ENCODE results near the gene TMCO4.

Gene TMCO4

DNA sequence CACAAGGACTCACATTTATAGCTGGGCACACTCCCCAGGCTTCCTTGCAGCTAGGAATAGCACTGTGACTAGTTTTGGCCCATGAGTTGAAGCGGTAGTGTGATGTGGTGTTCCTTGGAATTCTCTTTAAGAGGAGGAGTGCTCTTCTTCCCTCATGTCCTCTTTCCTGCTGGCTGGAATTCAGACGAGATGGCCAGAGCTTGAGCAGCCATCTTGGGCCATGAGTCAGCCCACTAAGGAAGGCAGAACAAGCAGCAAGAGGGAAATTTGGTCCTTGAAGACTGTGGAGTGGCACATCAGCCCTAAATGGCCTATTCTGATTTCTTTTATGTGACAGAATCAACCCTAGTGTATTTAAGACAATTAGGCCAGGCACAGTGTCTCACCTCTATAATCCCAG lies 115.0 kb downstream of the TMCO4 start:
- no peak for DNase-seq (ENCODE audit: low read depth)

DNA sequence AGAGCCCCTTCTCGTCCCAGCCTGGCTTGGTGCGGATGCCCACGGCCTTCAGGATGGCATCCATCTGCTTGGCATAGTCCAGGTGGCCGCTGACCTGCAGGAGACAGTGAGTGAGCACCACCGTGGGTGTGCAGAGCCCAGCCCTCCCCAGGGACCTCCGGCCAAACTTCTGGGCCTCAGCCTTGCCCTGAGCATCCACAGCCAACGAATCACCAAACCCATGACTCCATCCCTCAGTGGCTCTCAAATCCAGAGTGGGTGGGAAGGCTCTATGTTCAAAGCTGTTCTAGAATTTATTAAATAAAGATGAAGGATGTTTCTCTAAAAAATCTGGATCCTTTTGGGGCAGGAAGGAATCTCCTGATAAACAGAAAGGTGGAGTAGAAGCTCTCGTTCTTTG lies 116.4 kb downstream of the TMCO4 start:
- DNase-seq (ENCODE audit: low read depth): no peak

DNA sequence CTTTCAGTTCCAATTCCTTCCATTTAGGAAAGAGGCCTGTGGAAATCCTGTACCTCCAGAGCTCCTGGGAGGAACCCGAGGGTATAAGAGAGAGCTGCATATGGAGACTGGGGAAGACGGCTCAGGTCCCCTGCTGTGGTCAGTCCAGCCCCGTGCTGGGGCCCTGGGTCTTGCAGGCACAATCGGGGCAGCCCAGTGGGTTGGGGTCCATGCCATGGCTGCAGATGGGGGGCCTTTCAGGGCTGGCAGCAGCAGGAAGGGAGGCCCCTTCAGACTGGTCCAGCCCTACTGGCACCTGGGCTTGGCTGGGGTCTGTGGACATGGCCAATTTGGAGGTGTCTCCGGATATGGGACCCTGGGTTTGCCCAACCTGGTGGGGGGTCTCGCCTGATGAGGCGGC lies 116.8 kb downstream of the TMCO4 start:
- no peak for DNase-seq (ENCODE audit: low read depth)

DNA sequence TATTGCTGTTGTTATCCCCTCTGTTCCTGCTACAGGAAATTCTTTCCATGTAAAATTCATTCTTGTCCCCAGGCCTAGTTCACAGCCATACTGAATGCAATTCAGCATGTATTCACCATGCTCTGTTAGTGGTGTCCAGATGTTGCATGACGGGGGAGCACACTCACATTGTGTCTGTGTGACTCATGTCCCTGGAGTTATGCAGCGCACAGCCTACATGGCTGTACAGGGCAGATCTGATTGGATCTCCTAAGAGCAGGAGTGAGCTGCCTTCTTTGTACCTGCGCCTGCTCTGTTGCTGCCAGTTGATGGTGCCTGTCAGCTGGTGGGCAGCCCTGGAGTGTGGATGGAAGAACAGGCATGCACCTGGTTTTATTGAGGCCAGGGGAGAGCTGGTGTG lies 117.5 kb downstream of the TMCO4 start:
- no peak for DNase-seq (ENCODE audit: low read depth)

DNA sequence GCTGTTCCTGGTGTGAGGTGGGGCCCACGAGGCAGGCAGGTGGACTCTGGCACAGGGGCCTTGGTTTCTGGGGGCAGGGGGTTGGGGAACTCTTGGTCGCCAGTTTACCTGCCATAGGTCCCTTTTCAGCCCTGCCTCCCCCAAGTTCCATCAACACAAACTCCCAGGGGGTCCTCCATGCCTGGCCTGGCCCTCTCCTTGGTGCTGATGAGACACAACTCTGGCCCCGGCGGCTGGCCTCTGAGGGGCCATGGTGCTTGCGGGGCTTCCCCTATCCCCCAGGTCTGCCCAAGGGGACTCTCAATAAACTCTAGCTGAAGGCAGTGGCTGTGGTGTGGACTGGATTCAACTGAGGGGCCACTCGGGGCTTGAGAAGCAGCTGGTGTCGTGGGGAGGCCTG lies 119.1 kb downstream of the TMCO4 start:
- no peak for DNase-seq (ENCODE audit: low read depth)

DNA sequence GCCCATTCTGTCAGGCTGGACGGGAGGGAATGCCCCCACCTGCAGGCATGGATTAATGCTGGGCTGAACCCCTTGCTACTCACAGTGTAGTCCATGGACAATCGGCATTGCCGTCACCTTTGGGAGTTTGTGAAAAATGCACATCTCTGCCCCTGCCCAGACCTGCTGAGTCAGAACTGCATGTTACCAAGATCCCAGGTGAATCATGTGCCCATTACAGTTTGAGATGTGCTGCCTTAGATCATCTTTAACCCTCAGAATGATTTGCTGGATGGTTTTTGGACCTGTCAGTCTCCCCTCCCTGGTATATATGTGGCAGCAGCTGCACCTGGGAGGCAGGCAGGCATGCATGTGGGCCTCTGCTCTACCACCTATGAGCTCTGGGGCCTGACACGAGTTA lies 120.0 kb downstream of the TMCO4 start:
- DNase-seq (ENCODE audit: low read depth): no peak

DNA sequence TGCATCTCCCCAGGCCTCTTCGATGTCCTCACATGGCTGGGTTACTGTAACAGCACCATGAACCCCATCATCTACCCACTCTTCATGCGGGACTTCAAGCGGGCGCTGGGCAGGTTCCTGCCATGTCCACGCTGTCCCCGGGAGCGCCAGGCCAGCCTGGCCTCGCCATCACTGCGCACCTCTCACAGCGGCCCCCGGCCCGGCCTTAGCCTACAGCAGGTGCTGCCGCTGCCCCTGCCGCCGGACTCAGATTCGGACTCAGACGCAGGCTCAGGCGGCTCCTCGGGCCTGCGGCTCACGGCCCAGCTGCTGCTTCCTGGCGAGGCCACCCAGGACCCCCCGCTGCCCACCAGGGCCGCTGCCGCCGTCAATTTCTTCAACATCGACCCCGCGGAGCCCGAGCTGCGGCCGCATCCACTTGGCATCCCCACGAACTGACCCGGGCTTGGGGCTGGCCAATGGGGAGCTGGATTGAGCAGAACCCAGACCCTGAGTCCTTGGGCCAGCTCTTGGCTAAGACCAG lies 120.7 kb downstream of the TMCO4 start:
- no peak for DNase-seq (ENCODE audit: low read depth)

DNA sequence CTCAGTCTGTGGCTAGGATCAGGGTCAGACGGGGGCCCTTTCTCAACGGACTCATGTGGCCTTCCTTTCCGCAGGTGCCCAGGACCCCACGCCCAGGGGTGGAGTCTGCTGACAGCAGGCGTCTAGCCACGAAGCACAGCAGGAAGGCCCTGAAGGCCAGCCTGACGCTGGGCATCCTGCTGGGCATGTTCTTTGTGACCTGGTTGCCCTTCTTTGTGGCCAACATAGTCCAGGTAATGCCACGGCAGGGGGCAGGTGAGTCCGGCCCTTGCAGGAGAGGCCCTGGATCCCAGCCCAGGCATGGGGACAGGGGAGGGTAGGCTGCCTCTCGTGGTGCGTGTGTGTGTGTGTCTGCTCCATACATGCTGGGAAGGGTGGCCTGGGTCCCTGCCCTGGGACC lies 121.2 kb downstream of the TMCO4 start:
- no peak for DNase-seq (ENCODE audit: low read depth)

DNA sequence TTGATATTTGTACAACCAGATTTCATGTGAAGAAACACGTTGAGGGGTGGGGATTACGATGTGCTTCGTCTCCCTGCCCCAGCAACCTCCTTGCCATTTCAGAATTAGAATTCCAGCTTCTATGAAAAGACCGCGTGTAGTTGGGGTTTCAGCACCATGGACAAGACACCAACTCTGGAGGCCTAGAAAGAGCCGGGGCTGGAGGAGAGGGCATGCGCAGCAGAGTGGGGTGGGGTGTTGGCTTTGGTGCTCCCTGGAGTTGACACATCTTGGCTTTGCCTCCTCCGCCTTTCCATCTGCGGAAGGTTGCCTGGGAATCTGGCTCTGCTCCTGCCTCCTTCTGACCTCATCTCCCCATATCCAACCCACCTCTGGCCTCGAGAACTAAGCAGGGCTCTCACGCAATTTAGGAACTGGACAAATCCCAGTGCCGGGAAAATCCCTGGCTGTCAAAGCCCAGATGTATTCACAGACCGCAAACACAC lies 123.2 kb downstream of the TMCO4 start:
- no peak for DNase-seq (ENCODE audit: low read depth)

DNA sequence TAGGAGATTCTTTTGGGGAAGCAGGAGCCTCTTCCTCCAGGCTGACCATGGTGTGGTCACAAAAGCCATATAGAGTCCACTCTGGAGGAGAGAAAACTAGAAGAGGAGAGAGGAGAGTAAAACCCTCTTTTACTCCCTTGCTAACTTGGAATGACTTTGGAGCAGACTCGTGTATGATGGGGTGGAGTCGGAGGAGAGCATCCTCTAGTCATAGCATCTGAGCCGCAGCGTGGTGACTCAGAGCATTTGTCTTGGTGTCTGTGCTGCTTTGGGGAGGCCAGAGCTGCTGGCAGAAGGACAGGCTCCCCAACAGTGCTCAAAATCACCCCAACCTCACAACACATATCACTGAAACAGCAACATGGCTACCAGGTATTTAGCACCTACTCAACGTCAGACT lies 123.9 kb downstream of the TMCO4 start:
- DNase-seq (ENCODE audit: low read depth): no peak

DNA sequence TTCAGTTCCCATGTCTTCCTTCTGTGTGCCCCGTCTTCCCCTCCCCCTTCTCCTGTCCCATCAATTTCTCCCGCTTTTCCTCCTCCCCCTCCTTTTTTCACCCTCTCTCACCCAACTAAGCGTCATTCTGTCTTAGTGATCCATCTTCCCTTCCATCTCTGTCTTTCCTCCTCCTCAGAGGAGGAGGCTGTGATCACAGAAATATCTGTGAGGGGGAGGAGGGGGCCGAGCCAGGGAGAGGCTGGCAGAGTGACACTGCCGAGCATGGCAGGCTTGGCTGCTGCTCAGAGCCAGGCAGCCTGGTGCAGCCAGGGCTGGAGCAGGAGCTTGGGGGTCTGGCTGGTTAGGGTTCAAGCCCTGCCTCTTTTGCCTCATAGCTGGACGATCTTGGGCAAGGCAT lies 127.5 kb downstream of the TMCO4 start:
- no peak for DNase-seq (ENCODE audit: low read depth)

DNA sequence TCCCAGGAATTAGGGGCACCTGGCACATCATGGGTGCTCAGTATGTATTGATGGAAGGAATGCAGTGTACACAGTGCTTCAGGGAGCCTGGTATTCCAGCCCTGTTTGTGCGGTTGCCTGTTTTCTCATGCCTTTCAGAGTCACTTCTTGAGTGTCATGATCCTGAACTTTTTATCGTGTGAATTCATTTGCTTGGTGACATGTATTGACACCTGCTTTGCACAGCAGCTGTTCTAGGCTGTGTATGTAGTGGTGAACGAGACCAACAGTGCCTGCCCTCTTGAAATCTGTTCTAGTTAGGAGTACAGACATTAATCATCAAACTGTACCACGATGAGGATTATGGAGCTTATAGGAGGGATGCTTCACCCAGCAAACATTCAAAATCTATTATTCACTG lies 128.9 kb downstream of the TMCO4 start:
- DNase-seq (ENCODE audit: low read depth): no peak

DNA sequence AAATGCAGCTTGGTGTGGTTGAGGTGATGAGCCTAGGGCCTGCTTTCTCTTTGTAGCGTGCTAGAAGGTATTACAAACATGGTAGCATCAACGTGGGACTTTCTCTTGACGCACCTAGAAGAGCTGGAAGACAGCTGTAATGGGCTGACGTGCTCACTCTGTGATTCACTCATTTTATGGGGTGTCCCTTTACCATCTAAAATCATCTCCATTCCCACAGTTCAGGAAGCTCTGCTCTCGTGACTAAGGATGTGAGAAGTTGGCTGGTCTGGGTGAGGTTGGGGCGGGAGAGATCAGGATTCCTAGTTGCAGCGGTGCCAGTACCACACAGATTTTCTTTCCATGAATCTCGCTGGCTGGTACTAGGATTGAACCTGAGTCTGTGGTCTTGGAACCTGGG lies 130.8 kb downstream of the TMCO4 start:
- no peak for DNase-seq (ENCODE audit: low read depth)

DNA sequence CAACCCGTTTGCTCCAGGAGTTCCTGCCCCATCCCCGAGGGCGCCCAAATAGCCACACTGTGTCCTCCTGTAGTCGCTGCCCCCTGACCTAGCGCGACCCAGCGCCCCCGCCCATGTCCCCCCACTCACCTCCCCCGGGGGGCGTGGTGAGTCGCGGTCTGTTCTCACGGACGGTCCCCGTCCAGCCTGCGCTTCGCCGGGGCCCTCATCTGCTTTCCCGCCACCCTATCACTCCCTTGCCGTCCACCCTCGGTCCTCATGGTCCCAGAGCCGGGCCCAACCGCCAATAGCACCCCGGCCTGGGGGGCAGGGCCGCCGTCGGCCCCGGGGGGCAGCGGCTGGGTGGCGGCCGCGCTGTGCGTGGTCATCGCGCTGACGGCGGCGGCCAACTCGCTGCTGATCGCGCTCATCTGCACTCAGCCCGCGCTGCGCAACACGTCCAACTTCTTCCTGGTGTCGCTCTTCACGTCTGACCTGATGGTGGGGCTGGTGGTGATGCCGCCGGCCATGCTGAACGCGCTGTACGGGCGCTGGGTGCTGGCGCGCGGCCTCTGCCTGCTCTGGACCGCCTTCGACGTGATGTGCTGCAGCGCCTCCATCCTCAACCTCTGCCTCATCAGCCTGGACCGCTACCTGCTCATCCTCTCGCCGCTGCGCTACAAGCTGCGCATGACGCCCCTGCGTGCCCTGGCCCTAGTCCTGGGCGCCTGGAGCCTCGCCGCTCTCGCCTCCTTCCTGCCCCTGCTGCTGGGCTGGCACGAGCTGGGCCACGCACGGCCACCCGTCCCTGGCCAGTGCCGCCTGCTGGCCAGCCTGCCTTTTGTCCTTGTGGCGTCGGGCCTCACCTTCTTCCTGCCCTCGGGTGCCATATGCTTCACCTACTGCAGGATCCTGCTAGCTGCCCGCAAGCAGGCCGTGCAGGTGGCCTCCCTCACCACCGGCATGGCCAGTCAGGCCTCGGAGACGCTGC lies 133.9 kb downstream of the TMCO4 start:
- DNase-seq (ENCODE audit: low read depth): no peak

DNA sequence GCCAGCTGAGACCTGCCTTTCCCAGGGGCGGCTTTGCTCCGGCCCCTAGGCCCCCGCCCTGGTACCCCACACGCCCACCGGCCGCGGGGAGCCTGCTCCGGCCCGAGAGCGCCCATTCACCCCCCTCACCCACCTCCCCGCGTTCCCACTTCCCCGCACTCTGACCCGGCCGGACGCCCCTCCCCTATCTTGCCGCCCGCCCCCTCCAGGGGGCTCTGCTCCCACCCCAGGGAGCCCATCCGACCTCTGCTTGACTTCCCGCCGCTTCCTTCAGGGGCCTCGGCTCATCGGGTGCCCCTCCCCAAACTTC lies 134.6 kb downstream of the TMCO4 start:
- DNase-seq (ENCODE audit: low read depth): no peak

DNA sequence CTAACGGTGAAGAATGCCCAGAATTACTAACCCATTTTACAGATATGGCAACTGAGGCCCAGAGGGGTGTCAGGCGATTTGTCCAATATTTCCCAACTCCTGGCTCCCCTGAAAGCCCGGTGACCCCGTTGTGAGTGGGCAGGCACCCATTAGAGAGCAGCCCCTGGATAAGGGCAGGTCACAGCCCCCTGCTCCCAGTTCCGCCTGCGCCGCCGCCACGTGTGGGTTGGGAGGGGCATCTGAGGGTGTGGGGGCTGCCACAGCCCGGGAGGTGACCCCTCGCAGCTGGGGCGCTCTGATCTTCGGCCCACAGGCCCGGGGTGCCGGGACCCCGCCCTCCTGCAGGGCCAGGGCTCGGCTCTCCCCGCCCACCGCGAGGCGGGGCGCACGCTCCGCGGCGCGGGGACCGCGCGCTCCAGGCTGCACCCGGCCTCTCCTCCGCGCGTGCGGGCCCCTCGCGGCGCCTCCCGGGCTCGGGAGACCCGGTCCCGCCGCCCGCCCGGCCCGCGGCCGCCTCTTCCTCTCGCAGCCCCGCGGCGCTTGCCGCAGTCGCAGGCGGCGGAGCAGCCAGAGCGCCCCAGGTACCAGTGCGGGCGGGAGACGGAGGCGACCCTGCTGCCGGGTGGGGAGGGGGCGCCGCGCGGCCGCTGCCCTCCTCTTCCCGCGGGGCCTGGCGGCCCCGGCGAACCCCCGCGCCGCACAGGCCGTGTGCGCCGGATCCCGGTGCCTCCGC lies 135.1 kb downstream of the TMCO4 start, which contains the start of gene HTR6:
TSS of gene HTR6 (plus strand) at position 423 of the 733 bp plus-strand sequence. CDS start 879 bp downstream, outside the sequence.
- no peak for DNase-seq (ENCODE audit: low read depth)

DNA sequence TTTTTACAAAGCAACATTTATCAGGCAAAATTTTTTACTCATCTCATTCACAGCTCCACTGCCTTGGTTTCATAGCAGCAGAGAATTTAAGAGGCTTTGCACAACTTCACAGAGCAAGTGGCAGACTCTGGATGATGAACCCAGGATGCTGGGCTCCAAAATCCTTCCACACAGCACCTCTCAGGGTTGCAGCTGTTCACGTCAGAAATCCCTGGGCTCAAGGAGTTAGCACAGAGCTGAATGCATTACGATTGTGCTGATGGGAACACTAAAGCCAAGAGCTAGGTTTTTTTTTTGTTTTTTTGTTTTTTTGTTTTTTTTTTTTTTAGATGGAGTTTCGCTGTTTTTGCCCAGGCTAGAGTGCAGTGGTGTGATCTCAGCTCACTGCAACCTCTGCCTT lies 137.4 kb downstream of the TMCO4 start:
- no peak for DNase-seq (ENCODE audit: low read depth)

DNA sequence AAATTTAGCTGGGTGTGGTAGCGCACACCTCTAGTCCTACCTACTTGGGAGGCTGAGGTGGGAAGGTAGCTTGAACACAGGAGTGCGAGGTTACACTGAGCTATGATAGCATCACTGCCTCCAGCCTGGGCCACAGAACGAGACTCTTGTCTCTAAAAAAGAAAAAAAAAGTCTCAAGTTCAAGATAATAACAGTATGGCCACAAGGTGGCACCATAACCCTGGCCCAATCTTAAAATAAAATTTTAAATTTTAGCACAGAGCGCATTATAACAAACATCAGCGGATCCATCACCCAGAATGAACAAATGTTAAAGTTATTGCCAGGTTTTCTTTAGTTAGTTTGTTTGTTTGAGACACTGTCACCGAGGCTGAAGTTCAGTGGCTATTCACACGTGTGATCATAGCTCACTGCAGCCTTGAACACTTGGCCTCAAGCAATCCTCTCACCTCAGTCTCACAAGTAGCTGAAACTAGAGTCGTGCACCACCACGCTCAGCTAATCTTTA lies 137.9 kb downstream of the TMCO4 start:
- peak; percentile 28 for DNase-seq (ENCODE audit: low read depth)

DNA sequence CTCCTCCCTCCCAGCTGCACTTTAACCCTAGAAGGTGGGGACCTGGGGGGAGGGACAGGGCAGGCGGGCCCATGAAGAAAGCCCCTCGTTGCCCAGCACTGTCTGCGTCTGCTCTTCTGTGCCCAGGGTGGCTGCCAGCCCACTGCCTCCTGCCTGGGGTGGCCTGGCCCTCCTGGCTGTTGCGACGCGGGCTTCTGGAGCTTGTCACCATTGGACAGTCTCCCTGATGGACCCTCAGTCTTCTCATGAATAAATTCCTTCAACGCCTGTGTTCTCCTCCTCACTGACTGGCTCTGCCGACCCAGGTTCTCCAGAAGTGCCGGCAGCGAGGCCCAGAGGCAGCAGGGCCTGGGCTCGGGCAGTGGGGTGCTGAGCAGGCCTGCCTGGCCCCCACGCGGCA lies 141.5 kb downstream of the TMCO4 start:
- DNase-seq (ENCODE audit: low read depth): no peak

DNA sequence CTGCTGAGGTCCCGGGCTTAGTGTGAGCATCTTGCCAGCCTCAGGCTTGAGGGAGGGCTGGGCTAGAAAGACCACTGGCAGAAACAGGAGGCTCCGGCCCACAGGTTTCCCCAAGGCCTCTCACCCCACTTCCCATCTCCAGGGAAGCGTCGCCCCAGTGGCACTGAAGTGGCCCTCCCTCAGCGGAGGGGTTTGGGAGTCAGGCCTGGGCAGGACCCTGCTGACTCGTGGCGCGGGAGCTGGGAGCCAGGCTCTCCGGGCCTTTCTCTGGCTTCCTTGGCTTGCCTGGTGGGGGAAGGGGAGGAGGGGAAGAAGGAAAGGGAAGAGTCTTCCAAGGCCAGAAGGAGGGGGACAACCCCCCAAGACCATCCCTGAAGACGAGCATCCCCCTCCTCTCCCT lies 142.2 kb downstream of the TMCO4 start:
- no peak for DNase-seq (ENCODE audit: low read depth)

DNA sequence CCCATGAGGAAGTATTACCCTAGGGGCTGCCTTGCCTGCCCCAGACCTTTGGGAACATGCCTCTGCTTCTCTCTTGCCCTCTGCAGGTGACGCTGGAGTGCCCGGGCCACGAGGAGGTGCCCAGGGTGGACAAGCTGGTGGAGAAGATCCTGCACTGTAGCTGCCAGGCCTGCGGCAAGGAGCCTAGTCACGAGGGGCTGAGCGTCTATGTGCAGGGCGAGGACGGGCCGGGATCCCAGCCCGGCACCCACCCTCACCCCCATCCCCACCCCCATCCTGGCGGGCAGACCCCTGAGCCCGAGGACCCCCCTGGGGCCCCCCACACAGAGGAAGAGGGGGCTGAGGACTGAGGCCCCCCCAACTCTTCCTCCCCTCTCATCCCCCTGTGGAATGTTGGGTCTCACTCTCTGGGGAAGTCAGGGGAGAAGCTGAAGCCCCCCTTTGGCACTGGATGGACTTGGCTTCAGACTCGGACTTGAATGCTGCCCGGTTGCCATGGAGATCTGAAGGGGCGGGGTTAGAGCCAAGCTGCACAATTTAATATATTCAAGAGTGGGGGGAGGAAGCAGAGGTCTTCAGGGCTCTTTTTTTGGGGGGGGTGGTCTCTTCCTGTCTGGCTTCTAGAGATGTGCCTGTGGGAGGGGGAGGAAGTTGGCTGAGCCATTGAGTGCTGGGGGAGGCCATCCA lies 142.8 kb downstream of the TMCO4 start:
- DNase-seq (ENCODE audit: low read depth): no peak

DNA sequence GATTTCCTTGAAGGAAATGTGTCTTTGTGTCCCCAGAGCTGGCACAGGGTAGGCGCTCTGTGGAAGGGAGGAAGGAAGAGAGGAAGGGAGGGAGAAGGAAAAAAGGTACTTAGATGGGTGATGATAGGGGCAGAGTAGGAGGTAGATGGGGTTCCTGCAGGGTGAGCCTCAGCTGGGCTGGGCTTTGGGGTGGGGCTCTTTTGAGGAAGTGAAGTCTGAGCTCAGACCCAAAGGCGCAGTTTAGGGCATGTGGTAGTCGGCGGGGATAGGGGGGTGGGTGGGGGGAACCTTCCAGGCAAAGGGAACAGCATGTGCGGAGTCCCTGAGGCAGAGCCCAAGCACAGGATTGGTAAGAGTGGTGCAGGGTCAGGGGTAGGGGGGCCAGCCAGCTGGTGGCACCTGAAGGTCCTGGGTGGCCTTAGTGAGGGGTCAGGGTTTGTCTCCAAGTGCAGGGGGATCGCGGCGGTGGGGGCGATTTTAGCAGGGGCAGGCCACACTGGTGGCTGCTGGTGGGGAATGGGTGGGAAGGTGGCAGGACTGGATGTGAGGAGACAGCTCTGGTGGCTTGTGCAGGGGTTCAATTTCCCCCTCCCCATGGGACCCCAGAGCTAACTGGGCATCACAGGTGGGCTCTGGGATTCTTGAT lies 143.5 kb downstream of the TMCO4 start:
- DNase-seq (ENCODE audit: low read depth): no peak
